OCI-LY7 (cell line): ENCODE data around the gene RTL10. TPM values are rescaled to one million over a fixed set of nuclear protein-coding genes. Genes with fewer than 3 reads are reported as not detected.

ENCODE experiments used
- BruUV-seq: library from RNA; stranded (reverse); fragments of 400-500 nt; replicated peaks from 2 replicates; lab custom pipeline; 2021; lab: Mats Ljungman, UMichigan
- CTCF ChIA-PET: fragments of 300-600 bp; sonication (Branson Sonifier 250); formaldehyde crosslinking; loops from one replicate; lab custom pipeline; 2022; ENCODE audit warnings: antibody characterized with exemption; ENCODE audit not compliant: unreplicated experiment; lab: Charles Lee
- POLR2A ChIA-PET: fragments of 300-600 bp; sonication (Branson Sonifier 250); formaldehyde crosslinking; loops from one replicate; lab custom pipeline; 2022; ENCODE audit warnings: antibody characterized with exemption; lab: Charles Lee
- DNase-seq: peaks from one replicate; pipeline ENCODE4 v3.0.0-alpha.2; 2015; ENCODE audit warnings: low spot score
- H2AFZ ChIP-seq: fragments of 200-600 bp; sonication (generic), shearing (Covaris generic); 2 replicates; pipeline ENCODE4 v1.6.1; 2014; ENCODE audit warnings: mild to moderate bottlenecking, antibody characterized with exemption, low read length, moderate library complexity
- H3K27ac ChIP-seq: fragments of 200-600 bp; sonication (generic); 2 replicates; pipeline ENCODE4 v1.5.1; 2014; ENCODE audit warnings: mixed run types, low read depth, mild to moderate bottlenecking, moderate library complexity, low read length, inconsistent platforms; ENCODE audit not compliant: poor library complexity, severe bottlenecking
- H3K36me3 ChIP-seq: fragments of 200-600 bp; sonication (generic); 2 replicates; pipeline ENCODE4 v1.6.1; 2014; ENCODE audit warnings: mild to moderate bottlenecking, antibody characterized with exemption, low read length, moderate library complexity, mixed read lengths; ENCODE audit not compliant: insufficient read depth
- H3K4me1 ChIP-seq: fragments of 200-600 bp; sonication (generic); 2 replicates; pipeline ENCODE4 v1.5.1; 2014; ENCODE audit warnings: mild to moderate bottlenecking, low read length; ENCODE audit not compliant: insufficient read depth, poor library complexity, severe bottlenecking
- H3K4me2 ChIP-seq: fragments of 200-600 bp; sonication (generic); 2 replicates; pipeline ENCODE4 v1.6.1; 2014; ENCODE audit warnings: mild to moderate bottlenecking, low read length
- H3K4me3 ChIP-seq: fragments of 200-600 bp; sonication (generic); 2 replicates; pipeline ENCODE4 v1.5.1; 2014; ENCODE audit warnings: mild to moderate bottlenecking, low read depth, low read length; ENCODE audit not compliant: poor library complexity, severe bottlenecking
- H3K79me2 ChIP-seq: fragments of 200-600 bp; sonication (generic); 2 replicates; pipeline ENCODE4 v1.6.1; 2016; ENCODE audit warnings: low read depth, mild to moderate bottlenecking, low read length, moderate library complexity, mixed read lengths; ENCODE audit not compliant: insufficient read depth
- H3K9me2 ChIP-seq: fragments of 200-600 bp; sonication (generic); 2 replicates; pipeline ENCODE4 v1.6.1; 2016; ENCODE audit warnings: mild to moderate bottlenecking, low read length, mixed read lengths; ENCODE audit not compliant: insufficient read depth
- H3K9me3 ChIP-seq: fragments of 200-600 bp; sonication (generic); 2 replicates; pipeline ENCODE4 v1.6.1; 2014; ENCODE audit warnings: mild to moderate bottlenecking, mixed run types, low read length, mixed read lengths
- H4K20me1 ChIP-seq: fragments of 200-600 bp; sonication (generic); 2 replicates; pipeline ENCODE4 v1.6.1; 2014; ENCODE audit warnings: mild to moderate bottlenecking, antibody characterized with exemption, low read length, moderate library complexity, mixed read lengths; ENCODE audit not compliant: insufficient read depth
- CTCF ChIP-seq: fragments of 200-600 bp; sonication (generic); conservative IDR thresholded peaks from 2 replicates; pipeline ENCODE4 v1.5.1; 2014; ENCODE audit warnings: mild to moderate bottlenecking, antibody characterized with exemption, low read length, moderate library complexity, mixed read lengths
- EZH2phosphoT487 ChIP-seq: fragments of 200-600 bp; sonication (generic); IDR thresholded peaks from 2 replicates; pipeline ENCODE4 v1.6.1; 2018; ENCODE audit warnings: low read depth, borderline replicate concordance, mild to moderate bottlenecking, mixed run types, antibody characterized with exemption, low read length, moderate library complexity, mixed read lengths
- intact Hi-C: fragments of 100-400 bp; cut with micrococcal nuclease; formaldehyde crosslinking; loops from one replicate; pipeline ENCODE4 v1.10.0; 2022; ENCODE audit not compliant: unreplicated experiment
- total RNA-seq, 2 experiments: library from RNA; depleted of rRNA in 1 of 2; stranded (reverse); fragments of >200 nt in 1 of 2; shearing (Covaris generic) in 1 of 2; gene quantifications; 2 replicates each; pipeline ENCODE4 v1.2.3, GENCODE V29; 2014 to 2022

The RTL10 gene
- total RNA-seq, 2 experiments from 2014 or later, result 26.2 to 28.2 TPM

GRCh38 chr22:19876941-19877625, 22.4 kb upstream of the RTL10 start:
- H3K79me2 ChIP-seq, result no peaks in the 10 kb centered on the region
- H3K9me3 ChIP-seq, result no peaks in the 10 kb centered on the region
- H3K36me3 ChIP-seq, result no peaks in the 10 kb centered on the region
- ChIA-PET POLR2A (no interaction called here), CTCF (no interaction called here)
- no peak overlapping the region for H3K4me3 ChIP-seq
- H3K27ac ChIP-seq, result no peak overlapping the region
- intact Hi-C loops, result no loop called here
- no TSS peak for BruUV-seq
- peaks cover 16% of the 10 kb centered on the region for H3K4me1 ChIP-seq
- H3K4me2 ChIP-seq, result no peak overlapping the region
- TF ChIP-seq EZH2phosphoT487 (no peak), CTCF (no peak)
- H3K9me2 ChIP-seq, result no peaks in the 10 kb centered on the region
- no peak for DNase-seq
- H4K20me1 ChIP-seq, result no peaks in the 10 kb centered on the region
- no peak overlapping the region for H2AFZ ChIP-seq

DNA sequence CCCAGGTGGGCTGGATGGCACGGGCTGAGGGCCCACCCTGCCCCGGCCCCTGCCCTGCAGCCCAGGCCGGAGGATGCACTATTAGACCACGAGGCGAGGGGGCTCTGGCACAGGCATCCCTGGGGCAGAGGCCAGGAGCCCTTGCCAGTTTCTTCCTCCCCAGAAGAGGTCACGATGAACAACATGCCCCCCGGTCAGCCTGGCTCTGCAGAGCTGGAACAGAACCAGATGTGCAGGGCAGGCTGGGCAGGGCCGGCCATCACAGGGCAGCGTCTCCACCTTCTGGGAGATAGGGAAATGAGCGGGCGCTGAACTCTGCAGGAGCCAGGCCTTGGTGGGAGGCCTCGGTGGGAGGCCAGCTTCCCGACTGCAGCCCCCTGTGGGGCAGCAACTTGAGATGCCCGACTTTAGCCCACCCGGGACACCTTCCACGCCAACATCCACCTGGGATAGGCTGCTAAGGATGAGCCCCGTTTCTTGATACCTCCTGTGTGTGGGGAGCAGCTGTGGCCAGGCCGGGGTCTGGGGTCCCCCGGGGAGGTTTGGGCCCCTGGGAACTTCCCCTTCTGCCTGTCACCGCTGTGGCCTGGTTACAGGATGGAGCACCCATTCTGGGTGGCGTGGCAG, 21.8 kb upstream of the RTL10 start:
- H2AFZ ChIP-seq, result no peak overlapping the region
- intact Hi-C loops, result no loop called here
- H3K4me2 ChIP-seq, result no peak overlapping the region
- no peak for DNase-seq
- no peaks in the 10 kb centered on the region for H4K20me1 ChIP-seq
- peaks cover 16% of the 10 kb centered on the region for H3K4me1 ChIP-seq
- no peaks in the 10 kb centered on the region for H3K9me3 ChIP-seq
- POLR2A ChIA-PET, result no interaction called here
- CTCF ChIA-PET, result no interaction called here
- H3K27ac ChIP-seq, result no peak overlapping the region
- H3K9me2 ChIP-seq, result no peaks in the 10 kb centered on the region
- BruUV-seq, result no TSS peak
- no peaks in the 10 kb centered on the region for H3K79me2 ChIP-seq
- H3K4me3 ChIP-seq, result no peak overlapping the region
- no peaks in the 10 kb centered on the region for H3K36me3 ChIP-seq
- TF ChIP-seq EZH2phosphoT487 (no peak), CTCF (no peak)
